Hematopoietic multipotent progenitor cell treated with erythropoietin and hydrocortisone succinate and interleukin-3 and kit ligand, for 8 days (in vitro differentiated cells): ENCODE data around the gene MAT2B.
A peak's percentile ranks its signal among the peaks of the same experiment; 100 is the strongest.
"Not testable (repeated sequence)": the region's sequence is repeated elsewhere in the genome, so short reads cannot be mapped to it uniquely, and the experiment has no call there.

Experiments used
- DNase-seq: peaks from one replicate; pipeline ENCODE4 v3.0.0-alpha.2; 2015

Gene MAT2B

GRCh38 chr5:163504079-163504931 is 1.1 kb upstream of the MAT2B start:
- DNase-seq = peak; percentile 69

GRCh38 chr5:163505049-163505367 is 411 bp upstream of the MAT2B start:
- no peak for DNase-seq

- no peak for DNase-seq
These were observed 657 bp downstream of the MAT2B start for GRCh38 chr5:163506095-163506457.

- peak; percentile 18 for DNase-seq
These were observed 1.3 kb downstream of the MAT2B start for GRCh38 chr5:163506726-163507125.

- DNase-seq = no peak
These were observed 3.3 kb downstream of the MAT2B start for GRCh38 chr5:163508753-163509152.

- peak; percentile 13 for DNase-seq
These were observed 4.0 kb downstream of the MAT2B start for GRCh38 chr5:163509291-163509951.

GRCh38 chr5:163512526-163512925 is 7.1 kb downstream of the MAT2B start:
- no peak for DNase-seq

GRCh38 chr5:163525096-163525495 is 19.7 kb downstream of the MAT2B start:
- no peak for DNase-seq

GRCh38 chr5:163529698-163530097 is 24.3 kb downstream of the MAT2B start:
- DNase-seq = no peak

- no peak for DNase-seq
These were observed 25.9 kb downstream of the MAT2B start for GRCh38 chr5:163531272-163531671.

GRCh38 chr5:163532171-163533084 is 27.0 kb downstream of the MAT2B start:
- no peak for DNase-seq

GRCh38 chr5:163533223-163533622 is 27.8 kb downstream of the MAT2B start:
- DNase-seq = no peak

GRCh38 chr5:163534492-163535094 is 29.2 kb downstream of the MAT2B start:
- no peak for DNase-seq

- no peak for DNase-seq
These were observed 29.9 kb downstream of the MAT2B start for GRCh38 chr5:163535290-163535689.

- not testable (repeated sequence) for DNase-seq
These were observed 31.0 kb downstream of the MAT2B start for GRCh38 chr5:163536442-163536841.

GRCh38 chr5:163540696-163541095 is 35.3 kb downstream of the MAT2B start:
- no peak for DNase-seq

- no peak for DNase-seq
These were observed 37.4 kb downstream of the MAT2B start for GRCh38 chr5:163542771-163543170.

GRCh38 chr5:163544041-163544440 is 38.6 kb downstream of the MAT2B start:
- DNase-seq = no peak

- no peak for DNase-seq
These were observed 39.4 kb downstream of the MAT2B start for GRCh38 chr5:163544836-163545235.

- DNase-seq = no peak
These were observed 43.2 kb downstream of the MAT2B start for GRCh38 chr5:163548649-163549048.

GRCh38 chr5:163551156-163551555 is 45.7 kb downstream of the MAT2B start:
- DNase-seq = no peak

GRCh38 chr5:163552536-163552935 is 47.1 kb downstream of the MAT2B start:
- DNase-seq = no peak

- no peak for DNase-seq
These were observed 55.9 kb downstream of the MAT2B start for GRCh38 chr5:163561339-163561738.
